WTC11 (cell line): ENCODE results near the gene GLB1L2.

Source experiments
- ELF4 ChIP-seq: sonication (generic); formaldehyde crosslinking; IDR thresholded peaks from 2 replicates; pipeline ENCODE4 v1.8.1; 2022; ENCODE audit warnings: low read depth, mild to moderate bottlenecking, moderate library complexity, missing genetic modification reagents
- KAT7 ChIP-seq: sonication (generic); formaldehyde crosslinking; IDR thresholded peaks from 2 replicates; pipeline ENCODE4 v1.8.1; 2023; ENCODE audit warnings: missing genetic modification reagents, mild to moderate bottlenecking, borderline replicate concordance
- NR2C2 ChIP-seq: sonication (generic); formaldehyde crosslinking; IDR thresholded peaks from 2 replicates; pipeline ENCODE4 v1.8.0; 2022; ENCODE audit warnings: mild to moderate bottlenecking, missing genetic modification reagents
- RELA ChIP-seq: sonication (generic); formaldehyde crosslinking; IDR thresholded peaks from 2 replicates; pipeline ENCODE4 v1.8.1; 2022; ENCODE audit warnings: missing genetic modification reagents, mild to moderate bottlenecking, borderline replicate concordance
- SMAD4 ChIP-seq: sonication (generic); formaldehyde crosslinking; IDR thresholded peaks from 2 replicates; pipeline ENCODE4 v1.8.0; 2022; ENCODE audit warnings: mild to moderate bottlenecking, missing genetic modification reagents
- TF ChIP-seq, protein P1 (sequence below): fragments of 200-600 bp; IDR thresholded peaks from 2 replicates; pipeline ENCODE4 v1.8.0; 2022; ENCODE audit warnings: antibody characterized with exemption
- TF ChIP-seq, protein P2 (sequence below): fragments of 250-450 bp; sonication (Bioruptor Pico); IDR thresholded peaks from 2 replicates; pipeline ENCODE4 v2.1.2; 2022; ENCODE audit warnings: mild to moderate bottlenecking, moderate library complexity
- TF ChIP-seq, protein P3 (sequence below): sonication (generic); formaldehyde crosslinking; IDR thresholded peaks from 2 replicates; pipeline ENCODE4 v1.8.1; 2023; ENCODE audit warnings: mild to moderate bottlenecking, missing genetic modification reagents, moderate library complexity
- TF ChIP-seq, protein P4 (sequence below): sonication (generic); formaldehyde crosslinking; IDR thresholded peaks from 2 replicates; pipeline ENCODE4 v1.8.0; 2022; ENCODE audit warnings: mild to moderate bottlenecking, missing genetic modification reagents
- TF ChIP-seq, protein P5 (sequence below): sonication (generic); formaldehyde crosslinking; IDR thresholded peaks from 2 replicates; pipeline ENCODE4 v1.8.0; 2022; ENCODE audit warnings: mild to moderate bottlenecking, missing genetic modification reagents
- TF ChIP-seq, protein P6 (sequence below): fragments of 250-450 bp; sonication (Bioruptor Pico); IDR thresholded peaks from 2 replicates; pipeline ENCODE4 v1.9.0; 2021; ENCODE audit warnings: mild to moderate bottlenecking, borderline replicate concordance
- TF ChIP-seq, protein P7 (sequence below): sonication (generic); formaldehyde crosslinking; conservative IDR thresholded peaks from 2 replicates; pipeline ENCODE4 v1.8.1; 2022; ENCODE audit warnings: mild to moderate bottlenecking, missing genetic modification reagents
- TF ChIP-seq, protein P8 (sequence below): sonication (generic); formaldehyde crosslinking; conservative IDR thresholded peaks from 2 replicates; pipeline ENCODE4 v1.8.1; 2023; ENCODE audit warnings: mild to moderate bottlenecking, low read depth, missing genetic modification reagents, moderate library complexity
- TF ChIP-seq, protein P9 (sequence below): fragments of 250-450 bp; sonication (Bioruptor Pico); IDR thresholded peaks from 2 replicates; pipeline ENCODE4 v1.8.0; 2021; ENCODE audit warnings: mild to moderate bottlenecking

DNA sequence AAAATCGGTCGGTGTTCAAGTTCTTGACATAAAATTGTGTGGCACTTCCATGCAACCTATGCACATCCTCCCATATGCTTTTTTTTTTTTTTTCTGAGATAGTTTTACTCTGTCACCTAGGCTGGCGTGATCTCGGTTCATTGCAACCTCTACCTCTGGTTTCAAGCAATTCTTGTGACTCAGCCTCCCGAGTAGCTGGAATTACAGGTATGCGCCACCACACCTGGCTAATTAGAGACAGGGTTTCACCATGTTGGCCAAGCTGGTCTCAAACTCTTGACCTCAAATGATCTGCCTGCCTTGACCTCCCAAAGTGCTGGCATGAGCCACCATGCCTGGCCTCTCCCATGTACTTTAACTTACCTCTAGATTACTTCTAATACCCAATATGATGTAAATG lies 40.6 kb upstream of the GLB1L2 start:
- TF ChIP-seq, protein P1, sequence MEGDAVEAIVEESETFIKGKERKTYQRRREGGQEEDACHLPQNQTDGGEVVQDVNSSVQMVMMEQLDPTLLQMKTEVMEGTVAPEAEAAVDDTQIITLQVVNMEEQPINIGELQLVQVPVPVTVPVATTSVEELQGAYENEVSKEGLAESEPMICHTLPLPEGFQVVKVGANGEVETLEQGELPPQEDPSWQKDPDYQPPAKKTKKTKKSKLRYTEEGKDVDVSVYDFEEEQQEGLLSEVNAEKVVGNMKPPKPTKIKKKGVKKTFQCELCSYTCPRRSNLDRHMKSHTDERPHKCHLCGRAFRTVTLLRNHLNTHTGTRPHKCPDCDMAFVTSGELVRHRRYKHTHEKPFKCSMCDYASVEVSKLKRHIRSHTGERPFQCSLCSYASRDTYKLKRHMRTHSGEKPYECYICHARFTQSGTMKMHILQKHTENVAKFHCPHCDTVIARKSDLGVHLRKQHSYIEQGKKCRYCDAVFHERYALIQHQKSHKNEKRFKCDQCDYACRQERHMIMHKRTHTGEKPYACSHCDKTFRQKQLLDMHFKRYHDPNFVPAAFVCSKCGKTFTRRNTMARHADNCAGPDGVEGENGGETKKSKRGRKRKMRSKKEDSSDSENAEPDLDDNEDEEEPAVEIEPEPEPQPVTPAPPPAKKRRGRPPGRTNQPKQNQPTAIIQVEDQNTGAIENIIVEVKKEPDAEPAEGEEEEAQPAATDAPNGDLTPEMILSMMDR, result no peak
- TF ChIP-seq, protein P2, sequence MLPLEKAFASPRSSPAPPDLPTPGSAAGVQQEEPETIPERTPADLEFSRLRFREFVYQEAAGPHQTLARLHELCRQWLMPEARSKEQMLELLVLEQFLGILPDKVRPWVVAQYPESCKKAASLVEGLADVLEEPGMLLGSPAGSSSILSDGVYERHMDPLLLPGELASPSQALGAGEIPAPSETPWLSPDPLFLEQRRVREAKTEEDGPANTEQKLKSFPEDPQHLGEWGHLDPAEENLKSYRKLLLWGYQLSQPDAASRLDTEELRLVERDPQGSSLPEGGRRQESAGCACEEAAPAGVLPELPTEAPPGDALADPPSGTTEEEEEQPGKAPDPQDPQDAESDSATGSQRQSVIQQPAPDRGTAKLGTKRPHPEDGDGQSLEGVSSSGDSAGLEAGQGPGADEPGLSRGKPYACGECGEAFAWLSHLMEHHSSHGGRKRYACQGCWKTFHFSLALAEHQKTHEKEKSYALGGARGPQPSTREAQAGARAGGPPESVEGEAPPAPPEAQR (CRISPR knock-in tag), result no peak
- TF ChIP-seq, protein P3, sequence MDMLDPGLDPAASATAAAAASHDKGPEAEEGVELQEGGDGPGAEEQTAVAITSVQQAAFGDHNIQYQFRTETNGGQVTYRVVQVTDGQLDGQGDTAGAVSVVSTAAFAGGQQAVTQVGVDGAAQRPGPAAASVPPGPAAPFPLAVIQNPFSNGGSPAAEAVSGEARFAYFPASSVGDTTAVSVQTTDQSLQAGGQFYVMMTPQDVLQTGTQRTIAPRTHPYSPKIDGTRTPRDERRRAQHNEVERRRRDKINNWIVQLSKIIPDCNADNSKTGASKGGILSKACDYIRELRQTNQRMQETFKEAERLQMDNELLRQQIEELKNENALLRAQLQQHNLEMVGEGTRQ (CRISPR knock-in tag), result no peak
- TF ChIP-seq, protein P4, sequence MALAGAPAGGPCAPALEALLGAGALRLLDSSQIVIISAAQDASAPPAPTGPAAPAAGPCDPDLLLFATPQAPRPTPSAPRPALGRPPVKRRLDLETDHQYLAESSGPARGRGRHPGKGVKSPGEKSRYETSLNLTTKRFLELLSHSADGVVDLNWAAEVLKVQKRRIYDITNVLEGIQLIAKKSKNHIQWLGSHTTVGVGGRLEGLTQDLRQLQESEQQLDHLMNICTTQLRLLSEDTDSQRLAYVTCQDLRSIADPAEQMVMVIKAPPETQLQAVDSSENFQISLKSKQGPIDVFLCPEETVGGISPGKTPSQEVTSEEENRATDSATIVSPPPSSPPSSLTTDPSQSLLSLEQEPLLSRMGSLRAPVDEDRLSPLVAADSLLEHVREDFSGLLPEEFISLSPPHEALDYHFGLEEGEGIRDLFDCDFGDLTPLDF (CRISPR knock-in tag), result no peak
- TF ChIP-seq ELF4 (CRISPR knock-in tag) (no peak), KAT7 (CRISPR knock-in tag) (no peak), RELA (CRISPR knock-in tag) (no peak), SMAD4 (CRISPR knock-in tag) (no peak), NR2C2 (CRISPR knock-in tag) (no peak)
- TF ChIP-seq, protein P5, sequence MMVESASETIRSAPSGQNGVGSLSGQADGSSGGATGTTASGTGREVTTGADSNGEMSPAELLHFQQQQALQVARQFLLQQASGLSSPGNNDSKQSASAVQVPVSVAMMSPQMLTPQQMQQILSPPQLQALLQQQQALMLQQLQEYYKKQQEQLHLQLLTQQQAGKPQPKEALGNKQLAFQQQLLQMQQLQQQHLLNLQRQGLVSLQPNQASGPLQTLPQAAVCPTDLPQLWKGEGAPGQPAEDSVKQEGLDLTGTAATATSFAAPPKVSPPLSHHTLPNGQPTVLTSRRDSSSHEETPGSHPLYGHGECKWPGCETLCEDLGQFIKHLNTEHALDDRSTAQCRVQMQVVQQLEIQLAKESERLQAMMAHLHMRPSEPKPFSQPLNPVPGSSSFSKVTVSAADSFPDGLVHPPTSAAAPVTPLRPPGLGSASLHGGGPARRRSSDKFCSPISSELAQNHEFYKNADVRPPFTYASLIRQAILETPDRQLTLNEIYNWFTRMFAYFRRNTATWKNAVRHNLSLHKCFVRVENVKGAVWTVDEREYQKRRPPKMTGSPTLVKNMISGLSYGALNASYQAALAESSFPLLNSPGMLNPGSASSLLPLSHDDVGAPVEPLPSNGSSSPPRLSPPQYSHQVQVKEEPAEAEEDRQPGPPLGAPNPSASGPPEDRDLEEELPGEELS, result no peak
- TF ChIP-seq, protein P6, sequence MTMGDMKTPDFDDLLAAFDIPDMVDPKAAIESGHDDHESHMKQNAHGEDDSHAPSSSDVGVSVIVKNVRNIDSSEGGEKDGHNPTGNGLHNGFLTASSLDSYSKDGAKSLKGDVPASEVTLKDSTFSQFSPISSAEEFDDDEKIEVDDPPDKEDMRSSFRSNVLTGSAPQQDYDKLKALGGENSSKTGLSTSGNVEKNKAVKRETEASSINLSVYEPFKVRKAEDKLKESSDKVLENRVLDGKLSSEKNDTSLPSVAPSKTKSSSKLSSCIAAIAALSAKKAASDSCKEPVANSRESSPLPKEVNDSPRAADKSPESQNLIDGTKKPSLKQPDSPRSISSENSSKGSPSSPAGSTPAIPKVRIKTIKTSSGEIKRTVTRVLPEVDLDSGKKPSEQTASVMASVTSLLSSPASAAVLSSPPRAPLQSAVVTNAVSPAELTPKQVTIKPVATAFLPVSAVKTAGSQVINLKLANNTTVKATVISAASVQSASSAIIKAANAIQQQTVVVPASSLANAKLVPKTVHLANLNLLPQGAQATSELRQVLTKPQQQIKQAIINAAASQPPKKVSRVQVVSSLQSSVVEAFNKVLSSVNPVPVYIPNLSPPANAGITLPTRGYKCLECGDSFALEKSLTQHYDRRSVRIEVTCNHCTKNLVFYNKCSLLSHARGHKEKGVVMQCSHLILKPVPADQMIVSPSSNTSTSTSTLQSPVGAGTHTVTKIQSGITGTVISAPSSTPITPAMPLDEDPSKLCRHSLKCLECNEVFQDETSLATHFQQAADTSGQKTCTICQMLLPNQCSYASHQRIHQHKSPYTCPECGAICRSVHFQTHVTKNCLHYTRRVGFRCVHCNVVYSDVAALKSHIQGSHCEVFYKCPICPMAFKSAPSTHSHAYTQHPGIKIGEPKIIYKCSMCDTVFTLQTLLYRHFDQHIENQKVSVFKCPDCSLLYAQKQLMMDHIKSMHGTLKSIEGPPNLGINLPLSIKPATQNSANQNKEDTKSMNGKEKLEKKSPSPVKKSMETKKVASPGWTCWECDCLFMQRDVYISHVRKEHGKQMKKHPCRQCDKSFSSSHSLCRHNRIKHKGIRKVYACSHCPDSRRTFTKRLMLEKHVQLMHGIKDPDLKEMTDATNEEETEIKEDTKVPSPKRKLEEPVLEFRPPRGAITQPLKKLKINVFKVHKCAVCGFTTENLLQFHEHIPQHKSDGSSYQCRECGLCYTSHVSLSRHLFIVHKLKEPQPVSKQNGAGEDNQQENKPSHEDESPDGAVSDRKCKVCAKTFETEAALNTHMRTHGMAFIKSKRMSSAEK (CRISPR knock-in tag), result no peak
- TF ChIP-seq, protein P7, sequence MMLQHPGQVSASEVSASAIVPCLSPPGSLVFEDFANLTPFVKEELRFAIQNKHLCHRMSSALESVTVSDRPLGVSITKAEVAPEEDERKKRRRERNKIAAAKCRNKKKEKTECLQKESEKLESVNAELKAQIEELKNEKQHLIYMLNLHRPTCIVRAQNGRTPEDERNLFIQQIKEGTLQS (CRISPR knock-in tag), result no peak
- TF ChIP-seq, protein P8, sequence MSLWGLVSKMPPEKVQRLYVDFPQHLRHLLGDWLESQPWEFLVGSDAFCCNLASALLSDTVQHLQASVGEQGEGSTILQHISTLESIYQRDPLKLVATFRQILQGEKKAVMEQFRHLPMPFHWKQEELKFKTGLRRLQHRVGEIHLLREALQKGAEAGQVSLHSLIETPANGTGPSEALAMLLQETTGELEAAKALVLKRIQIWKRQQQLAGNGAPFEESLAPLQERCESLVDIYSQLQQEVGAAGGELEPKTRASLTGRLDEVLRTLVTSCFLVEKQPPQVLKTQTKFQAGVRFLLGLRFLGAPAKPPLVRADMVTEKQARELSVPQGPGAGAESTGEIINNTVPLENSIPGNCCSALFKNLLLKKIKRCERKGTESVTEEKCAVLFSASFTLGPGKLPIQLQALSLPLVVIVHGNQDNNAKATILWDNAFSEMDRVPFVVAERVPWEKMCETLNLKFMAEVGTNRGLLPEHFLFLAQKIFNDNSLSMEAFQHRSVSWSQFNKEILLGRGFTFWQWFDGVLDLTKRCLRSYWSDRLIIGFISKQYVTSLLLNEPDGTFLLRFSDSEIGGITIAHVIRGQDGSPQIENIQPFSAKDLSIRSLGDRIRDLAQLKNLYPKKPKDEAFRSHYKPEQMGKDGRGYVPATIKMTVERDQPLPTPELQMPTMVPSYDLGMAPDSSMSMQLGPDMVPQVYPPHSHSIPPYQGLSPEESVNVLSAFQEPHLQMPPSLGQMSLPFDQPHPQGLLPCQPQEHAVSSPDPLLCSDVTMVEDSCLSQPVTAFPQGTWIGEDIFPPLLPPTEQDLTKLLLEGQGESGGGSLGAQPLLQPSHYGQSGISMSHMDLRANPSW, result no peak
- TF ChIP-seq, protein P9, sequence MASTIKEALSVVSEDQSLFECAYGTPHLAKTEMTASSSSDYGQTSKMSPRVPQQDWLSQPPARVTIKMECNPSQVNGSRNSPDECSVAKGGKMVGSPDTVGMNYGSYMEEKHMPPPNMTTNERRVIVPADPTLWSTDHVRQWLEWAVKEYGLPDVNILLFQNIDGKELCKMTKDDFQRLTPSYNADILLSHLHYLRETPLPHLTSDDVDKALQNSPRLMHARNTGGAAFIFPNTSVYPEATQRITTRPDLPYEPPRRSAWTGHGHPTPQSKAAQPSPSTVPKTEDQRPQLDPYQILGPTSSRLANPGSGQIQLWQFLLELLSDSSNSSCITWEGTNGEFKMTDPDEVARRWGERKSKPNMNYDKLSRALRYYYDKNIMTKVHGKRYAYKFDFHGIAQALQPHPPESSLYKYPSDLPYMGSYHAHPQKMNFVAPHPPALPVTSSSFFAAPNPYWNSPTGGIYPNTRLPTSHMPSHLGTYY (CRISPR knock-in tag), result no peak
